PFSK-1 (cell line): Measurements from ENCODE around the gene NOTCH3.

Source experiments
- FOXP2 ChIP-seq: optimal IDR thresholded peaks from 2 replicates; pipeline ENCODE3; 2011; ENCODE audit warnings: borderline replicate concordance, control low read depth, inconsistent platforms; ENCODE audit not compliant: insufficient read depth; ENCODE audit errors: extremely low read length, extremely low read depth
- POLR2AphosphoS5 ChIP-seq: IDR thresholded peaks from 2 replicates; pipeline ENCODE4 v1.6.1; 2012; ENCODE audit warnings: low read depth, mild to moderate bottlenecking, control low read depth, low read length, moderate library complexity
- SIN3A ChIP-seq: IDR thresholded peaks from 2 replicates; pipeline ENCODE4 v1.6.1; 2012; ENCODE audit warnings: mild to moderate bottlenecking, low read length, moderate library complexity, borderline replicate concordance; ENCODE audit not compliant: insufficient read depth
- TAF1 ChIP-seq: IDR thresholded peaks from 2 replicates; pipeline ENCODE4 v1.6.1; 2012; ENCODE audit warnings: low read length, control low read depth, borderline replicate concordance; ENCODE audit not compliant: insufficient read depth
- TF ChIP-seq, protein P1 (sequence below), 2 experiments: IDR thresholded peaks; 2 replicates each; pipeline versions ENCODE4 v1.6.1 to v1.8.0; 2011 to 2012; ENCODE audit warnings: low read depth in 2 of 2, low read length in 2 of 2, control low read depth in 1 of 2, inconsistent platforms in 1 of 2, mild to moderate bottlenecking in 1 of 2, moderate library complexity in 1 of 2; ENCODE audit not compliant: insufficient read depth in 1 of 2

The NOTCH3 gene

DNA sequence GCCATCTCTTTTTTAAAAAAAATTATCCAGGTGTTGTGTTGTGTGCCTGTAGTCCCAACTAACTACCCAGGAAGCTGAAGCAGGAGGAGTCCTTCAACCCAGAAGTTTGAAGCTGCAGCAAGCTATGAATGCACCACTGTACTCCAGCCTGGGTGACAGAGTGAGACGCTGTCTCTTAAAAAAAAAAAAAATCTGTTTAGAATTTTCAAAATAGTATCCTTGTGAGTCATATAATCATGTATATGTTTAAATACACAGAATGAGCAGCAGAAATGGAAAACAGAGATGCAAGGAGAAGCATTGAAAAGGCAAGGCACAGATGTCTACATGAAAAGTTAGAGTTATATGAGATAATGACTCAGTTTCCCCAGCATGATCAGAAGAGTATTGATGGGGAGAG lies 62.4 kb downstream of the NOTCH3 start:
- TF ChIP-seq SIN3A (no peak), TAF1 (no peak), FOXP2 (no peak), POLR2AphosphoS5 (no peak)
- TF ChIP-seq, protein P1, sequence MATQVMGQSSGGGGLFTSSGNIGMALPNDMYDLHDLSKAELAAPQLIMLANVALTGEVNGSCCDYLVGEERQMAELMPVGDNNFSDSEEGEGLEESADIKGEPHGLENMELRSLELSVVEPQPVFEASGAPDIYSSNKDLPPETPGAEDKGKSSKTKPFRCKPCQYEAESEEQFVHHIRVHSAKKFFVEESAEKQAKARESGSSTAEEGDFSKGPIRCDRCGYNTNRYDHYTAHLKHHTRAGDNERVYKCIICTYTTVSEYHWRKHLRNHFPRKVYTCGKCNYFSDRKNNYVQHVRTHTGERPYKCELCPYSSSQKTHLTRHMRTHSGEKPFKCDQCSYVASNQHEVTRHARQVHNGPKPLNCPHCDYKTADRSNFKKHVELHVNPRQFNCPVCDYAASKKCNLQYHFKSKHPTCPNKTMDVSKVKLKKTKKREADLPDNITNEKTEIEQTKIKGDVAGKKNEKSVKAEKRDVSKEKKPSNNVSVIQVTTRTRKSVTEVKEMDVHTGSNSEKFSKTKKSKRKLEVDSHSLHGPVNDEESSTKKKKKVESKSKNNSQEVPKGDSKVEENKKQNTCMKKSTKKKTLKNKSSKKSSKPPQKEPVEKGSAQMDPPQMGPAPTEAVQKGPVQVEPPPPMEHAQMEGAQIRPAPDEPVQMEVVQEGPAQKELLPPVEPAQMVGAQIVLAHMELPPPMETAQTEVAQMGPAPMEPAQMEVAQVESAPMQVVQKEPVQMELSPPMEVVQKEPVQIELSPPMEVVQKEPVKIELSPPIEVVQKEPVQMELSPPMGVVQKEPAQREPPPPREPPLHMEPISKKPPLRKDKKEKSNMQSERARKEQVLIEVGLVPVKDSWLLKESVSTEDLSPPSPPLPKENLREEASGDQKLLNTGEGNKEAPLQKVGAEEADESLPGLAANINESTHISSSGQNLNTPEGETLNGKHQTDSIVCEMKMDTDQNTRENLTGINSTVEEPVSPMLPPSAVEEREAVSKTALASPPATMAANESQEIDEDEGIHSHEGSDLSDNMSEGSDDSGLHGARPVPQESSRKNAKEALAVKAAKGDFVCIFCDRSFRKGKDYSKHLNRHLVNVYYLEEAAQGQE (IDR thresholded peaks at IDR 0.05; ENCODE audit: insufficient read depth in 1 of 2, low read depth in 2 of 2, low read length in 2 of 2): no peak

DNA sequence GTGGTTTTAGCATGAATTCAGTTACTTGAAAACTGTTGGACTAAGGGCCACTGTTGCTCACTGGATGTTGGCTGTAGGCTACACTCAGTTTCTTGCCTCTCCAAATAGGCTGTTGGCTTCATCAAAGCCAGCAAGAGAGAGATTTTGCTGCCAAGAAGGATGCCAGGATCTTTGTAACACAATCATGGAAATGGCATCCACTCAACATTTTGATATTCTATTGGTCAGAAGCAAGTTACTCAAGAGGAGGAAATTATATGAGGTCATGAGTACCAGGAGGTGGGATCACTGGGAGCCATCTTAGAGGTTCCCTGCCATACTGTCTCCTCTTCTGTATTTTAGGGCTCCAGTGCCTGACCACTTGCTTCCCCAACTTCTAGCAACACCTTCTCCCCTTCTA lies 63.0 kb downstream of the NOTCH3 start:
- TF ChIP-seq POLR2AphosphoS5 (no peak), TAF1 (no peak), FOXP2 (no peak), SIN3A (no peak)
- TF ChIP-seq, protein P1 (IDR thresholded peaks at IDR 0.05; ENCODE audit: insufficient read depth in 1 of 2, low read depth in 2 of 2, low read length in 2 of 2): no peak

DNA sequence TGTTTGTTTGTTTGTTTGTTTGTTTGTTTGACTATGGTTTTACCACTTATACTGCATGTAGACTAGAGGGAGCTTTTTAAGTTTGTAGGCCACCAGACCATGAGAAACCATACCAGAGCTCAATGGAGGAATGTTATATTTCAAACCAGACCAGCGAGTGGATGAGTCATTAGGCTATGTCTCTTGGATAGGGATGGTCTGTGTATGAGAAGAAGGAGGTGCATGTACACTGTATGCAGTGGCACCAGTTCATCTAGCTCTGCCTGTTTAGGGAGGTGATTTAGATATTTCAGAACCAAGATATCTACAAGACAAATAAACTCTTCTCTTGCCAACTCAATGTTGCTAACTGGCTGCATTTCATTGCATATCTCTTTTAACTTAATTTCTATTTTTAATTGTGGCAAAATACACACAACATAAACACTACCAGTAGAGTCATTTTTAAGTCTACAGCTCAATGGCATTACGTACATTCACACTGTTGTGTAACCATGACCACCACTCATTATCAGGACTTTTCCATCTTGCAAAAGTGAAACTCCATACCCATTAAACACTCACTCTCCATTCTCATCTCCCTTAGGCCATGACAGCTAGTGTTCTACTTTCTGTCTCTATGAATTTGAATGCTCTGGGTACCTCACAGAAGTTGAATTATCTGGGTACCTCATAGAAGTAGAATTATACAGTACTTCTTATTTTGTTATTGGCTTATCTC lies 64.4 kb downstream of the NOTCH3 start:
- TF ChIP-seq, protein P1 (IDR thresholded peaks at IDR 0.05; ENCODE audit: insufficient read depth in 1 of 2, low read depth in 2 of 2, low read length in 2 of 2): no peak
- no peak for TF ChIP-seq SIN3A
- no peak for TF ChIP-seq FOXP2
- no peak for TF ChIP-seq TAF1
- TF ChIP-seq POLR2AphosphoS5: no peak

DNA sequence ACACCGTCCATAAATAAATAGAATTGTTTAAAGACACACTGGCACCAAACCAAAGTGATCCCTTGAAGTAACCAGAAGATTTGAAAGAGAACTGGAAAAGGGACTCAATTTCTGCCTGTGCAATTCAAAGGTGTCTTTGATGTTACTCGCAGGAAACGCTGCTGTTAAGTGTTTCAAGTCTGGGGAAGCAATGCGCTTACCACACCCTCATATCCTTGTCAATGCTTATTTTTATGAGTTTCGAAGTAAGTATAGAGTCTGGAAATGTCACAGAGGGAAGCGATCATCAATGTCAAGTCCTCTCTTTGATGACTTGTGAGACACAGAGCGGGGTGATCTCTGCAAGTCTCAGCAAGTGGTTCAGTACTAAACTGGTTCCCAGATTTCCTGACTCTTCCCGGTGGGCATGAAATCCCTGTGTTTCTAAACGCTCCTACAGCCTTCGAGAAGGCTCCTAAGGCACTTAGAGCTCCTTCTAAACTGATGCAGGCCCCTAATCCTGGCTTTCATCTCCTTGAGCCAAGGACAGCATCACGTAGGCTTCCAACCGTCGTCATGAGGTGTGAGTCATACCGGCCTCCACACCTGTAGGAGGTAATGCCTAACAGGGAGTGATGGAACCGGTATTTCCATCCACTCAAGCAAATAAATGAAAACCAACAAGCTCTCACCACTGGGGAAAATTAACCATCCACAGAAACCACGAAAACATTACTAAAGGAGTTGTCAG lies 70.8 kb downstream of the NOTCH3 start:
- TF ChIP-seq, protein P1 (IDR thresholded peaks at IDR 0.05; ENCODE audit: insufficient read depth in 1 of 2, low read depth in 2 of 2, low read length in 2 of 2): no peak
- TF ChIP-seq SIN3A (no peak), POLR2AphosphoS5 (no peak), FOXP2 (no peak), TAF1 (no peak)
